Measurements from ENCODE around the gene VAV2.

VAV2 gene

DNA sequence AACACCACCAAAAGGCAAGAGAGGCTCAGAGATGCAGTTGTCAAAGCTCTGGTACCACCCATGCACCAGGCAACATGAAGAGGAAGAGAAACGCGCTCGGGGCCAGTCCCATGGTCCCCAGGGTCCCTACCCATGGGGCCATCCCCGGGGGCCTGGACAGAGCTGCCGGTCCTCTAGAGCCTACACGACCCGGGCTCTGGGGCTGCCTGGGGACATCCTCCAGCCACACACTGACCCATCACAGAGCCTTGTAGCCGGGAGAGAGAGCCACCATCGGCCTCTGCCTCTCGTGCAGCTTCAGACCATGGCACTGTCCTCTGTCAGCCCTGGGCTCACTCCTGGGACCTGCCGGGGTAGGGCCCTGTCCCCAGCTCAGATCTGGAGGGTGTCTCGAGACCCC lies 23.7 kb downstream of the VAV2 start:
- no peak overlapping the region for H3K4me3 ChIP-seq (ENCODE audit: low read depth, low read length)
- TF ChIP-seq, protein P1, sequence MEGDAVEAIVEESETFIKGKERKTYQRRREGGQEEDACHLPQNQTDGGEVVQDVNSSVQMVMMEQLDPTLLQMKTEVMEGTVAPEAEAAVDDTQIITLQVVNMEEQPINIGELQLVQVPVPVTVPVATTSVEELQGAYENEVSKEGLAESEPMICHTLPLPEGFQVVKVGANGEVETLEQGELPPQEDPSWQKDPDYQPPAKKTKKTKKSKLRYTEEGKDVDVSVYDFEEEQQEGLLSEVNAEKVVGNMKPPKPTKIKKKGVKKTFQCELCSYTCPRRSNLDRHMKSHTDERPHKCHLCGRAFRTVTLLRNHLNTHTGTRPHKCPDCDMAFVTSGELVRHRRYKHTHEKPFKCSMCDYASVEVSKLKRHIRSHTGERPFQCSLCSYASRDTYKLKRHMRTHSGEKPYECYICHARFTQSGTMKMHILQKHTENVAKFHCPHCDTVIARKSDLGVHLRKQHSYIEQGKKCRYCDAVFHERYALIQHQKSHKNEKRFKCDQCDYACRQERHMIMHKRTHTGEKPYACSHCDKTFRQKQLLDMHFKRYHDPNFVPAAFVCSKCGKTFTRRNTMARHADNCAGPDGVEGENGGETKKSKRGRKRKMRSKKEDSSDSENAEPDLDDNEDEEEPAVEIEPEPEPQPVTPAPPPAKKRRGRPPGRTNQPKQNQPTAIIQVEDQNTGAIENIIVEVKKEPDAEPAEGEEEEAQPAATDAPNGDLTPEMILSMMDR (IDR thresholded peaks at IDR 0.05; ENCODE audit: low read depth, low read length) = no peak

- no peak overlapping the region for H3K4me3 ChIP-seq (ENCODE audit: low read depth, low read length)
- TF ChIP-seq, protein P1 (IDR thresholded peaks at IDR 0.05; ENCODE audit: low read depth, low read length) = no peak
Measured at GRCh38 chr9:133967024-133967741, 24.9 kb downstream of the VAV2 start.

DNA sequence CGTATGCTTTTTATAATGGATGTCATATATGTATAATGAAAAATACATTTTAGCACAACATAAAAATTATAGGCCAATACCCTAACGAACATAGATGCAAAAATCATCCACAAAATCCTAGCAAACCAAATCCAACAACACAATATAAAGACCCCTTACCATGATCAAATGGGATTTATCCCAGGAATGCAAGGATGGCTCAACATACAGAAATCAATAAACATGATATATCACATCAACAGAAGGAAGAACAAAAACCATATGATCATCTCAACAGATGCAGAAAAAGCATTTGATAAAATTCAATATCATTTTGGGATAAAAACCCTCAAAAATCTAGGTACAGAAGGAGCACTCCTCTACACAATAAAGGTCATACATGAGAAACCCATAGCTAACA lies 27.7 kb downstream of the VAV2 start:
- TF ChIP-seq, protein P1 (IDR thresholded peaks at IDR 0.05; ENCODE audit: low read depth, low read length) = no peak
- no peak overlapping the region for H3K4me3 ChIP-seq (ENCODE audit: low read depth, low read length)

DNA sequence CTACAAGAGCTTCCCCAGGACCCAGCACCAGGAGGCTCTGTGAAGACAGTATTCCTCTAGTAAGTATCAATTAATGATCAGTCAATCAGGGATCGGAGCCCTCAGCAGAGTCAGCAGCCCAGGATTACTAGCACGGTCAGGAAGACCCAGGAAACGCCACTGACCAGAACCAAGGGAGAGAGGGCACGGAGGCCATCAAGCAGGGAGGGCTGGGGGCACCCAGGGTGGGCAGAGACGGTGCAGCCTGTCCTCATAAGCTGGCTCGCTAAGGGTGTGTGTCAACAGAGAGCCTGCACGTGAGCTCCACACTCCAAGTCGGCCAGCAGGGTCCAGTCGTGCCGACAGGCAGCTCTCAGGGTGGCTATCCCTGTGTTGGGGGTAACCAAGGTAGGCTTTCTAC lies 29.0 kb downstream of the VAV2 start:
- TF ChIP-seq, protein P1 (IDR thresholded peaks at IDR 0.05; ENCODE audit: low read depth, low read length) = no peak

DNA sequence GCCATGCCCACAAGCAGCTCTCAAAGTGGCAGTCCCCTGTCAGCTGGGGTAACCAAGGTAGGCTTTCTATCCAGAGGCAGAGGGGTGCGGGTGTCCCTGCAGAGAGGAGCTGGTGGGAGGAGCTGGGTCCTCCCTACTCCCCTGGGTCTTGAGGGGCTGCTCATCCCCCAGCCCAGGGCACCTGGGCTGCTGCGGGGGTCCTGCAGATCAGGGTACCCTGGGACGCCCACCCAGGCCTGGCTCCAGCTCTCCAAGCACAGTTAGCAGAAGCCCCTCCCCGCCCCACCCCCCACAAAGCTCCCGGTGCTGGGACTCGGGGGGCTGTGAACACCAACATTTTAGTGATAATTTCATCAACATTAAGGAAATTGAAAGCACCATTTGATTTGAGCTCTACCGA lies 29.8 kb downstream of the VAV2 start:
- H3K4me3 ChIP-seq (ENCODE audit: low read depth, low read length) = no peak overlapping the region
- TF ChIP-seq, protein P1 (IDR thresholded peaks at IDR 0.05; ENCODE audit: low read depth, low read length) = no peak

More for the DNA sequence above, 29.0 kb downstream of the VAV2 start:
- H3K4me3 ChIP-seq (ENCODE audit: low read depth, low read length) = no peak overlapping the region

DNA sequence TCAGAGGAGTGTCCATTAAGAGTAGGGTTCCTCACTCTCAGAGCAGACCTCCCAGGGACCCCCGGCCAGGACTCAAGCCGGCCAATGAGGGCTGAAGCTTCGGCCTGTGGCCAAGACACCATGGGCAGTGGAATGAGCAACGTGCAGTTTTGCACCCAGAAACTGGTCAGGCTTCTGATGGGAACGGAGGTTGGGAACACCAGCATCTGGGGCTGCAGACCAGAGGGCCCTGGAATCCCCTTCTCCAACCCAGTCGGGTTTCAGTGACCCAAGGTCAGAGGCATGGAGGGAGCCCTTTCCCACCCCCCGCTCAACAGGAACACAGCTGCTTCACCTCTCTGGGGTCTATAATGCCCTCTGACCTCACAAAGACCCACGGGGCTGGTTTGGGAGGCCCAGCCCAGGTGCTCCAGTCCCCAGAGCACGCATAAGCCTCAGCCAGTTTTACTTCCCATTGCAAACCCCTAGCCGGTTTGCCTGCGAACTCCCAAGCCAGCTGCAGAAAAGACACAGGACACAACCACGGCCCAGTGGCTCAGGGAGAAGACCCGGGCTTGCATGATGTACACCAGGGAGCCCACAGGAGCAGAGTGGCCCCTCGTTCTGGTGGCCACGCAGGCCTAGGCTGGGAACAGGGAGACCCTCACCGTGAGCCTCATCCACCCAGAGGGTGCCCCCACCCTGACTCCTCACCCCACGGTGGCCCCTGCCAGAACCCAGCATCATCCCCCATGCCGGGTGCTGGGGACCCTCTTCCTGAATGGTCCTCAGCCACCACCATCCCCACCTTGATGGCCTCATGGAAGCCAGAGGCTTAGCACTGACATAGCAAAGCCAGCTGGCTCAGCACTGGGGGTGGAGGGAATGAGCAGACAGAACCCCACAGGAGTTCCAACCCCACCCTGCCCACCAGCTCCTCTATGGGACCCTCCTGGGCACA lies 30.6 kb downstream of the VAV2 start:
- TF ChIP-seq, protein P1 (IDR thresholded peaks at IDR 0.05; ENCODE audit: low read depth, low read length) = no peak
- no peak overlapping the region for H3K4me3 ChIP-seq (ENCODE audit: low read depth, low read length)
